ENCODE data around the gene HDDC3.

DNA sequence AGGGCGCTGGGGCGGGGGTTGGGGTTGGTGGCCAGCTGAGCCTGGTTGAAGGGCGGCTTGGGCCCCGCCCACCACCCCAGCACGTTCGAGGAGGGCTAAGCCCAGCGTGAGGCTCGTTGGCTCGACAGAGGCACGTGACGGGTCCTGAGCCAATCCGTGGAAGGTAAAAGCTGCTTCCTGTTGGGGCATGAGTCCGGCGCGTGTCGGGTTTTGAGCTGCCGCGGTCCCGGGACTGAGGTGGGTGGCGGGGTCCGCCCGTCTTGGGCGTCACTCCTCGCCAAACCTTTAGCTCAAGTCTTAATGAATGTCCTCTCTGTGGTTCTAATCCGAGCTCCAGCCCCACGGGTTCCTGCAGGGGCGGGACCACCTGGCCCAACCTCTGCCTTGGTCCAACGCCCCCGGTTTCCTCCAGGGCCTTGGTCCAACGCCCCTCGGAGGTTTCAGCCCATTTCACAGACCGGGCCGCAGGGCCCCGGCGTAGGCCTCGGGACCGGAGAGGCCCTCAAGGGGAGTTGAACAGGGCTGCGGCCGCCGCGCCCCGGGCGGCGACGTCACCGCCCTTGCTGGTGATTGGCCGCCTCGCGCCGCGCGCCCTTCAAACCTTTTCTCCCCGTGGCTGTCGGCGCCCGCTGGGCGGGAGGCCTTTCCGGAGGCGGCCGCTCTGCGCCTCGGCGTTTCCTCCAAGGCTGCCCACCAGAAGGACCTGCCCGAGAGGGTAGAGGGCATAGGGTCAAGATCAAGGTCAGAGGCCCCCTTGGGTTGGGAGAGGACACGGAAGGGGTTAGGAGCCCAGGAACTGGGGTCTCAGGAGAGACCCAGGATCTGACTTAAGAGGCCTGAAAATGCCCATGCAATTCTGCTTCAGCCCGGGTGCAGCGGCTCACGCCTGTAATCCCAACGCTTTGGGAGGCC, 22.6 kb upstream of the HDDC3 start, which contains the start of gene RCCD1:
- TF ChIP-seq, protein P1, sequence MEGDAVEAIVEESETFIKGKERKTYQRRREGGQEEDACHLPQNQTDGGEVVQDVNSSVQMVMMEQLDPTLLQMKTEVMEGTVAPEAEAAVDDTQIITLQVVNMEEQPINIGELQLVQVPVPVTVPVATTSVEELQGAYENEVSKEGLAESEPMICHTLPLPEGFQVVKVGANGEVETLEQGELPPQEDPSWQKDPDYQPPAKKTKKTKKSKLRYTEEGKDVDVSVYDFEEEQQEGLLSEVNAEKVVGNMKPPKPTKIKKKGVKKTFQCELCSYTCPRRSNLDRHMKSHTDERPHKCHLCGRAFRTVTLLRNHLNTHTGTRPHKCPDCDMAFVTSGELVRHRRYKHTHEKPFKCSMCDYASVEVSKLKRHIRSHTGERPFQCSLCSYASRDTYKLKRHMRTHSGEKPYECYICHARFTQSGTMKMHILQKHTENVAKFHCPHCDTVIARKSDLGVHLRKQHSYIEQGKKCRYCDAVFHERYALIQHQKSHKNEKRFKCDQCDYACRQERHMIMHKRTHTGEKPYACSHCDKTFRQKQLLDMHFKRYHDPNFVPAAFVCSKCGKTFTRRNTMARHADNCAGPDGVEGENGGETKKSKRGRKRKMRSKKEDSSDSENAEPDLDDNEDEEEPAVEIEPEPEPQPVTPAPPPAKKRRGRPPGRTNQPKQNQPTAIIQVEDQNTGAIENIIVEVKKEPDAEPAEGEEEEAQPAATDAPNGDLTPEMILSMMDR (IDR thresholded peaks at IDR 0.05; ENCODE audit: insufficient read depth, low read depth, low read length) = no peak
- TF ChIP-seq EZH2 (IDR thresholded peaks at IDR 0.05; ENCODE audit: insufficient read depth, low read length) = no peak
